Lower lobe of right lung (tissue), 2 donors: ENCODE data around the gene CELF2. TPM values are rescaled to one million over a fixed set of nuclear protein-coding genes. Genes with fewer than 3 reads are reported as not detected.
A peak's percentile ranks its signal among the peaks of the same experiment; 100 is the strongest.

Experiments
- ATAC-seq, 2 donors: fragments of 200-7000 bp; cut with Tn5 transposase; one replicate each; pipeline ENCODE4 v1.9.1; 2020 to 2022; ENCODE audit warnings: mild to moderate bottlenecking in 2 of 2, moderate library complexity in 2 of 2
- DNase-seq: peaks from one replicate; pipeline ENCODE4 v3.0.0-alpha.2; 2020
- H3K27ac ChIP-seq: fragments of 200-600 bp; one replicate; pipeline ENCODE4 v1.8.0; 2022
- H3K27me3 ChIP-seq: fragments of 200-600 bp; one replicate; pipeline ENCODE4 v1.8.0; 2022; ENCODE audit warnings: low read depth
- H3K36me3 ChIP-seq: fragments of 200-600 bp; one replicate; pipeline ENCODE4 v1.8.0; 2022; ENCODE audit warnings: mild to moderate bottlenecking
- H3K4me1 ChIP-seq: fragments of 200-600 bp; one replicate; pipeline ENCODE4 v1.8.0; 2022
- H3K4me3 ChIP-seq: fragments of 200-600 bp; one replicate; pipeline ENCODE4 v1.8.0; 2022; ENCODE audit warnings: mild to moderate bottlenecking
- H3K9me3 ChIP-seq: fragments of 200-600 bp; one replicate; pipeline ENCODE4 v1.8.0; 2022
- intact Hi-C: fragments of 100-400 bp; cut with DNase I; formaldehyde crosslinking; loops from one replicate; pipeline ENCODE4 v1.11.0; 2022
- total RNA-seq: library from RNA; stranded (reverse); fragmentation: NEBNext Ultra II Directional; extraction: Animal tissue kit (Norgen Biotek cat#: 25700); gene quantifications from one replicate; pipeline ENCODE4 v1.2.1, GENCODE V29; 2021
- TF ChIP-seq, protein P1 (sequence below): fragments of 200-600 bp; IDR thresholded peaks from one replicate; pipeline ENCODE4 v1.8.0; 2022; ENCODE audit warnings: antibody characterized with exemption, mild to moderate bottlenecking
- donor health status: DM: no; HTN: yes; CAD: no; lungs with severe emphysema.

CELF2 gene
- total RNA-seq, 1 donor from 2014 or later, result 106 TPM

GRCh38 chr10:11280187-11280932 lies 262.7 kb downstream of the CELF2 start:
- Histone ChIP-seq H3K36me3 (peaks cover 76% of the 10 kb centered on the region), H3K4me1 (no peaks in the 10 kb centered on the region), H3K9me3 (no peaks in the 10 kb centered on the region), H3K4me3 (no peak overlapping the region), H3K27me3 (no peaks in the 10 kb centered on the region), H3K27ac (no peak overlapping the region)
- DNase-seq (no peak), ATAC-seq (peak in 1 of 2 donors; percentile 12)
- TF ChIP-seq, protein P1, sequence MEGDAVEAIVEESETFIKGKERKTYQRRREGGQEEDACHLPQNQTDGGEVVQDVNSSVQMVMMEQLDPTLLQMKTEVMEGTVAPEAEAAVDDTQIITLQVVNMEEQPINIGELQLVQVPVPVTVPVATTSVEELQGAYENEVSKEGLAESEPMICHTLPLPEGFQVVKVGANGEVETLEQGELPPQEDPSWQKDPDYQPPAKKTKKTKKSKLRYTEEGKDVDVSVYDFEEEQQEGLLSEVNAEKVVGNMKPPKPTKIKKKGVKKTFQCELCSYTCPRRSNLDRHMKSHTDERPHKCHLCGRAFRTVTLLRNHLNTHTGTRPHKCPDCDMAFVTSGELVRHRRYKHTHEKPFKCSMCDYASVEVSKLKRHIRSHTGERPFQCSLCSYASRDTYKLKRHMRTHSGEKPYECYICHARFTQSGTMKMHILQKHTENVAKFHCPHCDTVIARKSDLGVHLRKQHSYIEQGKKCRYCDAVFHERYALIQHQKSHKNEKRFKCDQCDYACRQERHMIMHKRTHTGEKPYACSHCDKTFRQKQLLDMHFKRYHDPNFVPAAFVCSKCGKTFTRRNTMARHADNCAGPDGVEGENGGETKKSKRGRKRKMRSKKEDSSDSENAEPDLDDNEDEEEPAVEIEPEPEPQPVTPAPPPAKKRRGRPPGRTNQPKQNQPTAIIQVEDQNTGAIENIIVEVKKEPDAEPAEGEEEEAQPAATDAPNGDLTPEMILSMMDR, result no peak
- intact Hi-C loops, result no loop called here

GRCh38 chr10:11282156-11282555 lies 264.5 kb downstream of the CELF2 start:
- no peaks in the 10 kb centered on the region for H3K27me3 ChIP-seq
- H3K4me1 ChIP-seq, result peaks cover 4% of the 10 kb centered on the region
- no peak overlapping the region for H3K27ac ChIP-seq
- H3K9me3 ChIP-seq, result no peaks in the 10 kb centered on the region
- DNase-seq (no peak), ATAC-seq (peak in 1 of 2 donors; percentile 32)
- peaks cover 72% of the 10 kb centered on the region for H3K36me3 ChIP-seq
- no peak overlapping the region for H3K4me3 ChIP-seq
- TF ChIP-seq, protein P1, result no peak
- intact Hi-C loops, result no loop called here

DNA sequence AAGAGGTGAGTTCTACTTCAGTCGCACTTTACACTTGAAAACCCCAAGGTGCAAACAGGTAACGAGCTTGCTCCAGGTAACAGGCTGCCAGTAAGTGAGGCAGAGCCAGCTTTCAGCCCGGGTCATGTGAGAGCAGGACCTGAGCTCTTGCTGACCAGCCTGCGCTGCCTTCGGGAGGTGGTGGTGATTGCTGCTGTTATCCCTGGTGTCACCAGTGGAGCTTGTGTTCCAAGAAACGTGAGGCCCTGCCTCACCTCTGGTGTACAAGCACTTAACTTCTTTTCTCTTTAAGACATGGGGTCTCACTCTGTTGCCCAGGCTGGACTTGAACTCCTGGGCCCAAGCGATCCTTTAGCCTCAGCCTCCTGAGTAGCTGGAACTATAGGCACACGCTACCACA lies 265.0 kb downstream of the CELF2 start:
- DNase-seq, result no peak
- no peak overlapping the region for H3K4me3 ChIP-seq
- no peaks in the 10 kb centered on the region for H3K27me3 ChIP-seq
- ATAC-seq, result no peak
- no peak overlapping the region for H3K27ac ChIP-seq
- TF ChIP-seq, protein P1, result no peak
- no peaks in the 10 kb centered on the region for H3K9me3 ChIP-seq
- H3K36me3 ChIP-seq, result peaks cover 71% of the 10 kb centered on the region
- peaks cover 4% of the 10 kb centered on the region for H3K4me1 ChIP-seq
- intact Hi-C loops, result no loop called here

- TF ChIP-seq, protein P1, result no peak
- no peak for ATAC-seq
- intact Hi-C loops, result no loop called here
- no peaks in the 10 kb centered on the region for H3K27me3 ChIP-seq
- H3K9me3 ChIP-seq, result no peaks in the 10 kb centered on the region
- H3K27ac ChIP-seq, result no peak overlapping the region
- H3K4me1 ChIP-seq, result peaks cover 4% of the 10 kb centered on the region
- no peak overlapping the region for H3K4me3 ChIP-seq
- H3K36me3 ChIP-seq, result peaks cover 71% of the 10 kb centered on the region
- no peak for DNase-seq
Measured at GRCh38 chr10:11284291-11285085, 266.8 kb downstream of the CELF2 start.

- no peaks in the 10 kb centered on the region for H3K9me3 ChIP-seq
- H3K36me3 ChIP-seq, result peaks cover 71% of the 10 kb centered on the region
- intact Hi-C loops, result no loop called here
Measured at GRCh38 chr10:11285171-11285570, 267.5 kb downstream of the CELF2 start.

More at GRCh38 chr10:11285171-11285570, 267.5 kb downstream of the CELF2 start:
- no peaks in the 10 kb centered on the region for H3K27me3 ChIP-seq
- peaks cover 4% of the 10 kb centered on the region for H3K4me1 ChIP-seq
- H3K27ac ChIP-seq, result no peak overlapping the region
- ATAC-seq (no peak), DNase-seq (no peak)
- H3K4me3 ChIP-seq, result no peak overlapping the region
- TF ChIP-seq, protein P1, result no peak
